CD14-positive monocyte (primary cell): ENCODE data around the gene NHERF2. TPM values are rescaled to one million over a fixed set of nuclear protein-coding genes. Genes with fewer than 3 reads are reported as not detected.
A peak's percentile ranks its signal among the peaks of the same experiment; 100 is the strongest.

ENCODE experiments used
- DNase-seq, 3 donors: peaks; one replicate each; pipeline ENCODE4 v3.0.0-alpha.2; 2011 to 2022
- H2AFZ ChIP-seq: 2 replicates; pipeline ENCODE4 v1.6.0; 2012; ENCODE audit warnings: mild to moderate bottlenecking, low read depth, low read length, inconsistent platforms; ENCODE audit not compliant: insufficient read depth, poor library complexity, severe bottlenecking
- H3K27ac ChIP-seq, 2 donors: 1 replicate in 1 of 2; 2 replicates in 1 of 2; pipeline ENCODE4 v1.5.1; 2012 to 2013; ENCODE audit warnings: low read length in 2 of 2, control low read depth in 1 of 2, inconsistent platforms in 1 of 2, low read depth in 1 of 2, mild to moderate bottlenecking in 1 of 2
- H3K27me3 ChIP-seq, 2 donors: one replicate each; pipeline versions ENCODE4 v1.6.0 to v1.6.1; 2011 to 2013; ENCODE audit warnings: low read length in 2 of 2; ENCODE audit not compliant: control insufficient read depth in 2 of 2, insufficient read depth in 2 of 2
- H3K36me3 ChIP-seq, 2 donors: replicated peaks in 1 of 2; 1 replicate in 1 of 2; 2 replicates in 1 of 2; pipeline versions ENCODE4 v1.5.1 to v1.6.1; 2012 to 2013; ENCODE audit warnings: low read length in 2 of 2, control low read depth in 1 of 2, inconsistent platforms in 1 of 2, mild to moderate bottlenecking in 1 of 2; ENCODE audit not compliant: insufficient read depth in 2 of 2, control insufficient read depth in 1 of 2
- H3K4me1 ChIP-seq, 2 donors: 1 replicate in 1 of 2; 2 replicates in 1 of 2; pipeline versions ENCODE4 v1.5.1 to v1.6.1; 2012 to 2013; ENCODE audit warnings: low read length in 2 of 2, control low read depth in 1 of 2, inconsistent platforms in 1 of 2, mild to moderate bottlenecking in 1 of 2, moderate library complexity in 1 of 2; ENCODE audit not compliant: insufficient read depth in 2 of 2, control insufficient read depth in 1 of 2
- H3K4me2 ChIP-seq: replicated peaks from 2 replicates; pipeline ENCODE3; 2012; ENCODE audit warnings: low read length, moderate library complexity, mild to moderate bottlenecking; ENCODE audit not compliant: poor library complexity, severe bottlenecking; ENCODE audit errors: extremely low read depth
- H3K4me3 ChIP-seq, 3 experiments: fragments of 200-600 bp in 1 of 3; sonication (generic) in 1 of 3; replicated peaks in 1 of 3; 1 replicate in 2 of 3; 2 replicates in 1 of 3; pipeline ENCODE4 v1.5.1; 2011 to 2013; ENCODE audit warnings: low read length in 3 of 3, mild to moderate bottlenecking in 3 of 3, control low read depth in 2 of 3, low read depth in 2 of 3, inconsistent platforms in 1 of 3, moderate library complexity in 1 of 3
- H3K79me2 ChIP-seq: 2 replicates; pipeline ENCODE4 v1.6.0; 2012; ENCODE audit warnings: mild to moderate bottlenecking, control low read depth, inconsistent platforms, low read length, moderate library complexity; ENCODE audit not compliant: insufficient read depth
- H3K9ac ChIP-seq: 2 replicates; pipeline ENCODE4 v1.6.0; 2017; ENCODE audit warnings: low read length, mild to moderate bottlenecking; ENCODE audit not compliant: insufficient read depth, poor library complexity, severe bottlenecking
- H3K9me3 ChIP-seq, 2 donors: replicated peaks in 1 of 2; 1 replicate in 1 of 2; 2 replicates in 1 of 2; pipeline versions ENCODE4 v1.5.1 to v1.6.1; 2012 to 2013; ENCODE audit warnings: low read length in 2 of 2, control low read depth in 1 of 2; ENCODE audit not compliant: control insufficient read depth in 1 of 2, insufficient read depth in 1 of 2
- H4K20me1 ChIP-seq: 2 replicates; pipeline ENCODE4 v1.6.0; 2012; ENCODE audit warnings: mild to moderate bottlenecking, low read length, control low read depth, moderate library complexity; ENCODE audit not compliant: insufficient read depth
- H3K27ac Mint-ChIP-seq, 7 donors: one replicate each; pipeline ENCODE4 v1.8.0; 2020; ENCODE audit warnings: mild to moderate bottlenecking in 7 of 7, mixed read lengths in 7 of 7, moderate library complexity in 6 of 7, inconsistent platforms in 2 of 7
- H3K27me3 Mint-ChIP-seq, 3 donors: one replicate each; pipeline ENCODE4 v1.8.0; 2021 to 2022; ENCODE audit warnings: low read depth in 3 of 3, mild to moderate bottlenecking in 3 of 3, mixed read lengths in 3 of 3, moderate library complexity in 3 of 3, inconsistent platforms in 1 of 3
- H3K36me3 Mint-ChIP-seq, 2 donors: one replicate each; pipeline ENCODE4 v1.8.0; 2020; ENCODE audit warnings: mixed read lengths in 2 of 2, inconsistent platforms in 1 of 2, mild to moderate bottlenecking in 1 of 2
- H3K4me1 Mint-ChIP-seq: one replicate; pipeline ENCODE4 v1.8.0; 2020; ENCODE audit warnings: mild to moderate bottlenecking, mixed read lengths
- H3K4me3 Mint-ChIP-seq, 2 donors: one replicate each; pipeline ENCODE4 v1.8.0; 2020; ENCODE audit warnings: mild to moderate bottlenecking in 2 of 2, mixed read lengths in 2 of 2, moderate library complexity in 1 of 2
- H3K9me3 Mint-ChIP-seq, 7 donors: one replicate each; pipeline ENCODE4 v1.8.0; 2020 to 2022; ENCODE audit warnings: mixed read lengths in 7 of 7, mild to moderate bottlenecking in 6 of 7, moderate library complexity in 6 of 7, inconsistent platforms in 2 of 7
- WGBS: methylation state at CpG from one replicate; pipeline ENCODE4 v1.1.5; 2013; ENCODE audit warnings: missing lambda C conversion rate; ENCODE audit not compliant: insufficient coverage; 5-methylcytosine and 5-hydroxymethylcytosine counted together
- intact Hi-C, 2 donors: fragments of 100-400 bp; cut with micrococcal nuclease; formaldehyde crosslinking; loops; one replicate each; pipeline versions ENCODE4 v1.15.0 to v1.15.1; 2023
- polyA plus RNA-seq, 3 donors: library from polyadenylated mRNA; depleted of rRNA in 1 of 3; unstranded in 2 of 3; stranded (reverse) in 1 of 3; fragments of 300-500 nt in 2 of 3; fragments of >200 nt in 1 of 3; fragmentation: Illumina TruSeq in 2 of 3; gene quantifications; 1 replicate in 2 of 3; 2 replicates in 1 of 3; pipeline ENCODE4 v1.2.3, GENCODE V29; 2012 to 2021
- TF ChIP-seq, protein P1 (sequence below): fragments of 200-600 bp; IDR thresholded peaks from one replicate; pipeline ENCODE4 v1.8.0; 2022; ENCODE audit warnings: antibody characterized with exemption, mild to moderate bottlenecking

The NHERF2 gene
- polyA plus RNA-seq, 3 donors, result 0.66 to 8.2 (median 0.78) TPM

DNA sequence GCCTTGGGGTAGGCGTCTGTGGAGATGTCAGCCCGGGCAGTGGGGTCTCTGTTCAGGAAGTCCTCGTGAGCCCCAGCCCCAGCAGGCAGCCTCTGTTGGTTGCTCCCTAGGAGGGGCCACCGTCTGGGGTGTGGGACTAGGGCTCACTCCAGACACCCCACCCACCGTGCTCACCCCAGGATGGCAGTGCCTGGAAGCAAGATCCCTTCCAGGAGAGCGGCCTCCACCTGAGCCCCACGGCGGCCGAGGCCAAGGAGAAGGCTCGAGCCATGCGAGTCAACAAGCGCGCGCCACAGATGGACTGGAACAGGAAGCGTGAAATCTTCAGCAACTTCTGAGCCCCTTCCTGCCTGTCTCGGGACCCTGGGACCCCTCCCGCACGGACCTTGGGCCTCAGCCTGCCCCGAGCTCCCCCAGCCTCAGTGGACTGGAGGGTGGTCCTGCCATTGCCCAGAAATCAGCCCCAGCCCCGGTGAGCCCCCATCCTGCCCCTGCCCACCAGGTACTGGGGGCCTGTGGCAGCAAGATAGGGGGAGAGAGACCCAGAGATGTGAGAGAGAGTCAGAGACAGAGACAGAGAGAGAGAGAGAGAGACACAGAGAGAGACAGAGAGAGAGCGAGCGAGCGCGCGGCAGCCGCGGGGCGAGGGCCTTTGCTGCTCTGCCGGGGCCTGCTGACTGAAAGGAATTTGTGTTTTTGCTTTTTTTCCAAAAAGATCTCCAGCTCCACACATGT is 11.1 kb downstream of the NHERF2 start:
- TF ChIP-seq, protein P1, sequence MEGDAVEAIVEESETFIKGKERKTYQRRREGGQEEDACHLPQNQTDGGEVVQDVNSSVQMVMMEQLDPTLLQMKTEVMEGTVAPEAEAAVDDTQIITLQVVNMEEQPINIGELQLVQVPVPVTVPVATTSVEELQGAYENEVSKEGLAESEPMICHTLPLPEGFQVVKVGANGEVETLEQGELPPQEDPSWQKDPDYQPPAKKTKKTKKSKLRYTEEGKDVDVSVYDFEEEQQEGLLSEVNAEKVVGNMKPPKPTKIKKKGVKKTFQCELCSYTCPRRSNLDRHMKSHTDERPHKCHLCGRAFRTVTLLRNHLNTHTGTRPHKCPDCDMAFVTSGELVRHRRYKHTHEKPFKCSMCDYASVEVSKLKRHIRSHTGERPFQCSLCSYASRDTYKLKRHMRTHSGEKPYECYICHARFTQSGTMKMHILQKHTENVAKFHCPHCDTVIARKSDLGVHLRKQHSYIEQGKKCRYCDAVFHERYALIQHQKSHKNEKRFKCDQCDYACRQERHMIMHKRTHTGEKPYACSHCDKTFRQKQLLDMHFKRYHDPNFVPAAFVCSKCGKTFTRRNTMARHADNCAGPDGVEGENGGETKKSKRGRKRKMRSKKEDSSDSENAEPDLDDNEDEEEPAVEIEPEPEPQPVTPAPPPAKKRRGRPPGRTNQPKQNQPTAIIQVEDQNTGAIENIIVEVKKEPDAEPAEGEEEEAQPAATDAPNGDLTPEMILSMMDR, result no peak
- Histone ChIP-seq H3K4me1 (peaks cover 13 to 14% of the 10 kb centered on the region in 2 donors), H3K9me3 (no peaks in the 10 kb centered on the region), H3K36me3 (no peaks in the 10 kb centered on the region), H3K79me2 (no peaks in the 10 kb centered on the region), H4K20me1 (no peaks in the 10 kb centered on the region), H3K27me3 (peaks cover 0 to 1% of the 10 kb centered on the region in 2 donors), H2AFZ (no peak overlapping the region), H3K27ac (no peak overlapping the region), H3K4me3 (no peak overlapping the region), H3K9ac (no peak overlapping the region), H3K4me2 (no peak overlapping the region)
- Mint-ChIP-seq H3K27me3 (peaks cover 0 to 14% (median 5%) of the 10 kb centered on the region in 3 donors), H3K4me1 (peaks cover 9% of the 10 kb centered on the region), H3K36me3 (no peaks in the 10 kb centered on the region), H3K9me3 (no peaks in the 10 kb centered on the region), H3K27ac (peak overlapping the region in 1 of 7 donors; percentile 26), H3K4me3 (no peak overlapping the region)
- DNase-seq, result no peak
- 81% methylated on average over 17 of the region's 29 CpGs for WGBS
- intact Hi-C loops, result no loop called here

DNA sequence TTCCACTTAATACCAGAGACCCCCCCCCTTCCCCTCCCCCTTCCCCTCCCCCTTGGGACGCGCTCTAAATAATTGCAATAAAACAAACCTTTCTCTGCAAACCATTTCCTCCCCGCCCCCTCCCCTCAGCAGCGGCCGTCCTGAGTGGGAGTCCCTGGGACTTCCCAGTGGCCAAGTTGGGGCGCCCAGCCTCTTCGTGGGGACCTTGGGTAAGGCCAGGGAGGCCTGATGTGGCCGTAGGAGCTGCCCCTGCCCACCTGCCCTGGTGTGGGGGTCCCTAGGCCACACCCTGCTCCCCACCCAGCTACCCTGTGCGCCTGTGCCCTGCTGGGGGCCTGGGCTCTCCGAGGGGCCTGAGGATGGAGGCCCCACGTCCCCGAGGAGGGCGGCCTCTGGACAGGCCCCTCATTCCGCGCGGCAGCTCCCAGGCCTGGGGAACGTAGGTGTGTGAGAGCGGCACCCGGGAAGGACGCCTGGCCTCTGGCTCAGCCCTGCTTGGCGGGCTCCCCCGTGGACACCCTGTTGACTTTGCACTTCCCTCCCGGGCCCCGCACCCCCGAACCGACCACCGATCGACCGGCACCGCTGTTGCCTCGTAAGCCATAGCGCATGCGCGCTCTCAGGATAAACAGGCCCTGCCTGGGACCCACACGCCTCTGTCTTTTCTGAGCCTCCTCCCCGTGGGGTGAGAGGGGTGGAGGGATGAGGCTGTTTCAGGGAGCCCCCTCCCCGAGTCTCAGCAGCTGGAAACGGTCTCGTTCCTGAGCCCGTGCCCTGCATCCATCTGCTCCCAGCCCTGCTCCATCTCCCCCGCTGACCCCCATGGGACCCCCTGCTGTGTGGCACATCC is 11.9 kb downstream of the NHERF2 start:
- no peaks in the 10 kb centered on the region for H3K27me3 ChIP-seq
- H2AFZ ChIP-seq, result no peak overlapping the region
- H3K4me3 Mint-ChIP-seq, result no peak overlapping the region
- no peaks in the 10 kb centered on the region for H3K9me3 Mint-ChIP-seq
- H3K4me2 ChIP-seq, result no peak overlapping the region
- H3K9me3 ChIP-seq, result no peaks in the 10 kb centered on the region
- no peak overlapping the region for H3K9ac ChIP-seq
- no peaks in the 10 kb centered on the region for H3K36me3 ChIP-seq
- WGBS, result 90% methylated on average over 32 of the region's 41 CpGs
- no peak overlapping the region for H3K27ac ChIP-seq
- peaks cover 6 to 10% of the 10 kb centered on the region in 2 donors for H3K4me1 ChIP-seq
- no peak overlapping the region for H3K27ac Mint-ChIP-seq
- H3K4me1 Mint-ChIP-seq, result peaks cover 6% of the 10 kb centered on the region
- no peak overlapping the region for H3K4me3 ChIP-seq
- peaks cover 3 to 4% of the 10 kb centered on the region in 2 donors for H3K36me3 Mint-ChIP-seq
- DNase-seq, result no peak
- H3K79me2 ChIP-seq, result no peaks in the 10 kb centered on the region
- no peaks in the 10 kb centered on the region for H4K20me1 ChIP-seq
- peaks cover 0 to 8% (median 5%) of the 10 kb centered on the region in 3 donors for H3K27me3 Mint-ChIP-seq
- TF ChIP-seq, protein P1, result no peak
- intact Hi-C loops, result no loop called here
